HPDE6-E6E7 (cell line): ENCODE results near the gene SLC35B2.

Experiments
- DNase-seq: peaks from one replicate; pipeline ENCODE4 v3.0.0; 2011; ENCODE audit warnings: missing footprints; ENCODE audit errors: extremely low spot score

Gene SLC35B2

GRCh38 chr6:44268095-44268628 lies 10.8 kb upstream of the SLC35B2 start:
- peak; percentile 60 for DNase-seq

- DNase-seq = no peak
These were observed 9.9 kb upstream of the SLC35B2 start for GRCh38 chr6:44267252-44267651.

DNA sequence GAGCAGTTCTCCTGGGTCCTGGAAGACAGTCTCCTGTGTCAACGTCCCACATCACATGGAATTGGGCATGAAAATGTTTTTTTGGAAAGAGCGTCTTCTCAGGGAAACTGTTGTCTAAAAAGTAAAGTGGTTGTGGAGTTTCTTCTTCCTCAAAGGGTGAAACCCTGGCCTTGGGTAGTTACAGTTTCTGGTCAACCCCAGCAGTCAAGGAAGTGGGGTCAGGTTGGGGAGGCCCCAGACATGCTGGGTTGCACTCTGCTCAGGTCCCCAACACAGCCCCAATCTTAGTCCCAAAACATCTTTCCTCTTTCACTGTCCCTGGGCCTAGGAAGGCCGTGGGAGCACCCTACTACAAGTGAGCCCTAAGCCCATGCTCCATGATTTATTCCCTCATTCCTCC lies 9.0 kb upstream of the SLC35B2 start:
- DNase-seq = no peak

DNA sequence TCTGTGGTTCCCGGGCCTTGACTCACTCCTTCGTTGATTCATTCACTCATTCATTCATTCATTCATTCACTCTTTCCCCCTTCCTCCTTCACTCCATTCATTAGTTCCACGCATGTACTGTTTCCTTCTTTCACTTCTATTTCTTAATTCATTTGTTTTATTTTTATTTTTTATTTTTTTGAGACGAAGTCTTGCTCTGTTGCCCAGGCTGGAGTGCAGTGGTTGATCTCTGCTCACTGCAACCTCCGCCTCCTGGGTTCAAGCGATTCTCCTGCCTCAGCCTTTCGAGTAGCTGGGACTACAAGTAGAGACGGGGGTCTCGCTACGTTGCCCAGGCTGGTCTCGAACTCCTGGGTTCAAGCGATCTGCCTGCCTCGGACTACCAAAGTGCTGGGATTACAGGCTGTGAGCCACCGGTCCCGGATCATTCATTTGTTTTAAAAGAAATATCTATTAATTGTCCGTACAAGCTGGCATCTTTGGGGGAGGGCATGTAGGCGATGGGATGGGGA lies 8.4 kb upstream of the SLC35B2 start:
- no peak for DNase-seq

- DNase-seq = peak; percentile 93
These were observed 7.8 kb upstream of the SLC35B2 start, which contains the start of gene NFKBIE for GRCh38 chr6:44265007-44265721. NFKBIE (minus strand) TSS chr6:44265551; CDS start chr6:44265346, 205 bp downstream.

- no peak for DNase-seq
These were observed 7.1 kb upstream of the SLC35B2 start for GRCh38 chr6:44264154-44265006.

- no peak for DNase-seq
These were observed 6.2 kb upstream of the SLC35B2 start for GRCh38 chr6:44263354-44264100.

- no peak for DNase-seq
These were observed 5.4 kb upstream of the SLC35B2 start for GRCh38 chr6:44262467-44263353.

DNA sequence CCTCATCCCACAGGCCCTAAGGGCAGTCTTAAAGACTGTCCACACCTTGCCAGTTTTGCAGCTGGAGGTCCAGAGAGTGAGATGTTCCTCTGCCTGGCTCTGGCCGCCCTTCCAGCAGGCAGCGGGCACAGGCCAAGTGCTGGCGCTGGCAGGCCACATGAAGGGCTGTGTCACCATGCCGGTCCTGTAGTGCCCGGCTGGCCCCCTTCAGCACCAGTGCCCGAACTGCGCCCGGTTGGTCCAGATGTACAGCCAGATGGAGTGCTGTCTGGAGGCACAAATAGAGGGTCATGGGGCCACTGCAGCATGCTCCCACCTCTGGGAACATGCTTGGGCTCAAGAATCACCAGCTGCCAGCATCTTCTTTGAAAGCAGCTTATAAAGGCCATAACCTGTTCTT lies 4.3 kb upstream of the SLC35B2 start:
- no peak for DNase-seq

GRCh38 chr6:44260451-44261297 lies 3.3 kb upstream of the SLC35B2 start:
- no peak for DNase-seq

DNA sequence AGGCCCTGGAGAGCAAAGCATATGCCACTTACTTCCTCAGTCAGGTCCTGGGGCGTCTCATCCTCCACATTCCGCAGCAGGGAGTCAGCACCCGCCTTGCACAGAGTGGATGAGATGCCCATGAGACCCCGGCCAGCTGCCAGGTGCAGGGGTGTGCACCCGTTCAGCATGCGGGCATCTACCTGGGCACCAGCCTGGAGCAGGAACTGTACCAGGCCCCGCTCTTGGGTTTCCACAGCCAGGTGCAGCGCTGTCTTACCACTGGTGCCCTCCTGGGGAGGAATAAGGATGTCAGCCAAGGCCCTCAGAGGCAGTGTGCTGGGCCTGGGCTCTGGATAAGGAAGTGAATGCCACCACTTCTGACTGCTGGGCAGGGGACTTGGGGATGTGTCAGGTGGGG lies 2.7 kb upstream of the SLC35B2 start:
- DNase-seq = no peak

DNA sequence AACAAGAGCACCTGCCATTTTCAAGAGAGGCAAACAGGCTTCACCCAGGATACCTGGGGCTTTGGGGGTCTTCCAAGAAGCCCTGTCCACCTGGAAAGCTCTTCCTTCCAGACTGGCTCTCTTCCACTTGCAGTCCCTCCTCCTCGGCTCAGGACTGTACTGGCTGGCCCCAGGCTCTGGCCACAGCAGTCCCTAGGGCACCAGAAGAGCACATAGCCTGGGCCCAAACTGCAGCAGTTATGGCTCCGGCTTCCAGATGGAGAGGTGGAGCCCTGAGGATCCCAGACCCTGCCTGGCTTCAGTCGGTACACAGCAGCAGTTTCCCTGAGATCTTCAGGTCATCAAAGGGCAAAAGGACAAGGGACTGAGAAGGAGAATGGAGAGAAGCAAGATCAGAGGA lies 1.6 kb upstream of the SLC35B2 start:
- no peak for DNase-seq

GRCh38 chr6:44258325-44258863 lies 1.1 kb upstream of the SLC35B2 start:
- DNase-seq = no peak

GRCh38 chr6:44257753-44258324 lies 511 bp upstream of the SLC35B2 start:
- no peak for DNase-seq

GRCh38 chr6:44256775-44257024 lies 628 bp downstream of the SLC35B2 start:
- DNase-seq = no peak

GRCh38 chr6:44255871-44256774 lies 1.2 kb downstream of the SLC35B2 start:
- no peak for DNase-seq

DNA sequence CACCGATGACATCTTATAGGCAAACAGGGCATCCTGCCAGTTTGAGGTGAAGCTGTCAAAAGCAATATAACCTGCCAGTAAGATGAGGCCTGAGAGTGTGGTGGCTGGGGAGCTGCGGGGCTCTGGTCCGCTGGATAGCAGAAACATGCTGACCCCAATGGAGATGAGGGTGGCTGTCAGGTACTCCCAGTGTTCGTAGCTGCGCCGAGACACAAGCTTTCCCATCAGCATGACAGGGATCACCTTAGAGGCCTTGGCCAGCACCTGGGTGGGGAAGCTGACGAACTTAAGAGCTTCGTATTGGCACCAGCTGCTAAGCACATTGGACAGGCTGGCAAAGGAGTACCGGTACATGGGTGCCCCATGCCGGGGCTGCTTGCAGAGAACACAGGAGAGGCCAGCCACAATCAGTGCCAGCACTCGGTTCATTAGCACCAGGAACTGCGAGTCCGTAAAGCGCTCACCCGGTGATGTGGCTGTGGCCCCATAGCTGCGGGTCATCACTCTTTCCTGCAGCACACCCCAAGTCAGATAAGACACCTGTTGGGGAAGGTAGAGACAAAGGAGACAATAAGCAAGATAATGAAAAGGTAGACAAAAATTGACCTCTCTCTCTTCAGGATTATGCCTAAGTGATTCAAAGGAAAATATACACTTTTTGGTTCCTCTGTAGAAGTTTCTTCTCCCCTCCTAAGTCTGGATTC lies 2.1 kb downstream of the SLC35B2 start:
- DNase-seq = no peak
